Neural cell (in vitro differentiated cells): ENCODE measurements around the gene CASP10.
"Not testable (repeated sequence)": the region's sequence is repeated elsewhere in the genome, so short reads cannot be mapped to it uniquely, and the experiment has no call there.

Source experiments
- CTCF ChIP-seq: fragments of 450-650 bp; IDR thresholded peaks from 2 replicates; pipeline ENCODE4 v1.5.1; 2014; ENCODE audit warnings: antibody characterized with exemption, mild to moderate bottlenecking, moderate library complexity; ENCODE audit not compliant: poor library complexity, severe bottlenecking
- EP300 ChIP-seq: fragments of 450-650 bp; conservative IDR thresholded peaks from 2 replicates; pipeline ENCODE4 v1.6.1; 2014; ENCODE audit warnings: antibody characterized with exemption, mild to moderate bottlenecking, moderate library complexity; ENCODE audit not compliant: poor library complexity, severe bottlenecking
- EZH2 ChIP-seq: fragments of 200-600, 300-800 bp; shearing (Covaris generic), sonication (generic); IDR thresholded peaks from 2 replicates; pipeline ENCODE4 v1.6.1; 2014; ENCODE audit warnings: antibody characterized with exemption, low read length, borderline replicate concordance, mild to moderate bottlenecking; ENCODE audit not compliant: insufficient read depth, poor library complexity, severe bottlenecking
- POLR2AphosphoS5 ChIP-seq: IDR thresholded peaks from 2 replicates; pipeline ENCODE4 v1.6.1; 2012
- RAD21 ChIP-seq: fragments of 450-650 bp; conservative IDR thresholded peaks from 2 replicates; pipeline ENCODE4 v1.6.1; 2014; ENCODE audit warnings: antibody characterized with exemption, mild to moderate bottlenecking, moderate library complexity
- REST ChIP-seq: IDR thresholded peaks from 2 replicates; pipeline ENCODE4 v1.6.1; 2012; ENCODE audit warnings: borderline replicate concordance
- TAF1 ChIP-seq: IDR thresholded peaks from 2 replicates; pipeline ENCODE4 v1.6.1; 2012; ENCODE audit warnings: low read depth

GRCh38 chr2:201149821-201150165 is 33.1 kb upstream of the CASP10 start:
- not testable (repeated sequence) for TF ChIP-seq EP300, EZH2, CTCF, TAF1, POLR2AphosphoS5, RAD21, REST
